ENCODE results near the gene CAPN10.

- TF ChIP-seq CTCF (IDR thresholded peaks at IDR 0.05; ENCODE audit: insufficient read depth, low read length, poor library complexity, severe bottlenecking): no peak
- no peak for TF ChIP-seq EZH2phosphoT487 (conservative IDR thresholded peaks at IDR 0.05; ENCODE audit: low read length)
Observed at GRCh38 chr2:240576436-240577205, 9.9 kb upstream of the CAPN10 start.

Data from SU-DHL-6 (cell line).